Sigmoid colon (tissue), 4 donors: ENCODE data around the gene PPP4R2.

Experiments used
- POLR2A ChIP-seq, 2 donors: fragments of 450-650 bp; IDR thresholded peaks; one replicate each; pipeline ENCODE4 v1.6.1; 2016; ENCODE audit warnings: antibody characterized with exemption in 2 of 2, mild to moderate bottlenecking in 2 of 2, moderate library complexity in 2 of 2
- POLR2AphosphoS5 ChIP-seq, 4 donors: sonication (generic); formaldehyde crosslinking; IDR thresholded peaks; one replicate each; pipeline ENCODE4 v1.6.1; 2017; ENCODE audit warnings: antibody characterized with exemption in 4 of 4
- TF ChIP-seq, protein P1 (sequence below), 4 experiments: fragments of 450-650 bp in 3 of 4; fragments of 200-600 bp in 1 of 4; IDR thresholded peaks; one replicate each; pipeline ENCODE4 v1.5.1; 2016 to 2019; ENCODE audit warnings: antibody characterized with exemption in 4 of 4, mild to moderate bottlenecking in 3 of 4, moderate library complexity in 2 of 4

DNA sequence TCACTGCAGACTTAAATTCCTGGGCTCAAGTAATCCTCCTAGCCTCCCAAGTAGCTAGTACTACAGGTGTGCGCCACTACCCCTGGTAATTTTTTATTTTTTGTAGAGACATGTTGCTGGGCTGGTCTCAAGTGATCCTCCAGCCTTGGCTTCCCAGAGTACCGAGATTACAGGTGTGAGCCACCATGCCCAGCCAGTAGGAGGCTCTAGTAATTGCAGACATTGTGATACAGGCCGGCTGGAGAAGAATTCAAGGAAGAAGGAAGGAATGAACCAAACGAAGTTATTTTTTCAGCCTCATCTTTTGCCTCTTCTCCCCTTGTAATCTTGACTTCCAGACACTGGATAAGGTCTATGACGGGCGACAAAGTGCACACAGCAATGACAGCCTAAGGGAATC lies 3.2 kb upstream of the PPP4R2 start:
- TF ChIP-seq, protein P1, sequence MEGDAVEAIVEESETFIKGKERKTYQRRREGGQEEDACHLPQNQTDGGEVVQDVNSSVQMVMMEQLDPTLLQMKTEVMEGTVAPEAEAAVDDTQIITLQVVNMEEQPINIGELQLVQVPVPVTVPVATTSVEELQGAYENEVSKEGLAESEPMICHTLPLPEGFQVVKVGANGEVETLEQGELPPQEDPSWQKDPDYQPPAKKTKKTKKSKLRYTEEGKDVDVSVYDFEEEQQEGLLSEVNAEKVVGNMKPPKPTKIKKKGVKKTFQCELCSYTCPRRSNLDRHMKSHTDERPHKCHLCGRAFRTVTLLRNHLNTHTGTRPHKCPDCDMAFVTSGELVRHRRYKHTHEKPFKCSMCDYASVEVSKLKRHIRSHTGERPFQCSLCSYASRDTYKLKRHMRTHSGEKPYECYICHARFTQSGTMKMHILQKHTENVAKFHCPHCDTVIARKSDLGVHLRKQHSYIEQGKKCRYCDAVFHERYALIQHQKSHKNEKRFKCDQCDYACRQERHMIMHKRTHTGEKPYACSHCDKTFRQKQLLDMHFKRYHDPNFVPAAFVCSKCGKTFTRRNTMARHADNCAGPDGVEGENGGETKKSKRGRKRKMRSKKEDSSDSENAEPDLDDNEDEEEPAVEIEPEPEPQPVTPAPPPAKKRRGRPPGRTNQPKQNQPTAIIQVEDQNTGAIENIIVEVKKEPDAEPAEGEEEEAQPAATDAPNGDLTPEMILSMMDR (IDR thresholded peaks at IDR 0.05) = no peak
- TF ChIP-seq POLR2A (IDR thresholded peaks at IDR 0.05) (no peak), POLR2AphosphoS5 (IDR thresholded peaks at IDR 0.05) (no peak)
